Activated CD8-positive, alpha-beta memory T cell treated with anti-CD3 and anti-CD28 coated beads, Interleukin-2, amount 50 U/mL, for 48 hours (primary cell): Measurements from ENCODE around the gene SOX6.

ENCODE experiments used
- DNase-seq: peaks from one replicate; pipeline ENCODE4 v3.0.0-alpha.2; 2020

Gene SOX6

DNA sequence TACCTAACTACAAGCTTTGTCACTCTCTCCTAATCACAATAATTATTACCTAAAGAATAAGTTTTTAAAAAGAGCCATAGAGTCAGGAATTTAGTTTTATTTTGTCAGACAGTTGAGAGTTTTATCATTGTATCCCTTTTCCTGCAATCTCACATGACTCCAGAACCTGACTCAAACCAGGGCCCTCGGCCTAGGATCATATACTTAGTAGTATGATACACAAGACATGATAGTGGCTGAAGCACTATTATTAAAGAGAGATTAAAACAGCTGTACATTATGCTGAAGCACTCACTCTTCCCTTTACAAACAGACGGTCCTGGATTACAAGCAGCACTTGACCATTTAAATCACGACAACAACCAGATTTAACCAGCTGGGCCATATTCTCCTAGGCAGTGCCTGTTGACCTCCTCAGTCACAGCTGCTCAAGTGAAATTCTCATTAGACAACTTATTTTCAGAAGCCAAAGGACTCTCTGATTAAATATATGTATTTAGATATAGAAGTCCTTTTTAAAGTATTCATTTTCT lies 44.0 kb downstream of the SOX6 start:
- DNase-seq, result no peak

DNA sequence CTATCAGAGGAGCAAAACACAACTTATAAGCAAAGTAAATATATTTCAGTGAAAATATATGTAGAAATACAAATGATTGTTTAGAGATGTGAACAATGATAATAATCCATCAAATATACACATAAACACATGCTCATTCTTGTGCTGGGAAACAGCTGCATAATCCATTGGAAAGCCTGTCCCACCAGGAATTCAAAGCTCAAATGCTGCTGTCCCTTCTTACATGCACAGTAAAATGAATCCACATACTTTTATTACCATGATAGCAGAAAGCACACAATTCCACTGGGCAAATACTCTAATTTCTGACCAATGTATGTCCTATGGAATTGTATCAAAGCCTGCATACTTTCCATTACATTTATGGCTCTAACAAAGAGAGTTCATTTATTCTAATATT lies 44.5 kb downstream of the SOX6 start:
- DNase-seq, result no peak

DNA sequence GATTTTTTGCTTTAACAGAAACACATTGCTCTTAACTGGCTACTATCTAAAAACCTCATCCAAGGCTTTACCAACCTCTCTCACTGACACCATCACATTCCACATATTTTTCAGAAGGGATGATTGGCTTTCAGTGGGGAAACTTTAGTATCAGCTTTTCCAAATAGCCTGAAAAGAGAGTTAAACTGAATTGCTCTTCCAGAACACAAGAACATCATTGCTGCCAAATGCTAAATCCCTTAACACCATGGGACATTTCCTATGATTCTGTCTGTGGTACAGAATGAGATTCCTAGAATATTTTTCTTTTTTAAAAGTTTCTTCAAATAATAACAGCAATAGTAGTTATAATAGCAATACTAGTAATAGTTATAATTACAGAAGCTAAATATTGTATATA lies 45.4 kb downstream of the SOX6 start:
- DNase-seq, result no peak

DNA sequence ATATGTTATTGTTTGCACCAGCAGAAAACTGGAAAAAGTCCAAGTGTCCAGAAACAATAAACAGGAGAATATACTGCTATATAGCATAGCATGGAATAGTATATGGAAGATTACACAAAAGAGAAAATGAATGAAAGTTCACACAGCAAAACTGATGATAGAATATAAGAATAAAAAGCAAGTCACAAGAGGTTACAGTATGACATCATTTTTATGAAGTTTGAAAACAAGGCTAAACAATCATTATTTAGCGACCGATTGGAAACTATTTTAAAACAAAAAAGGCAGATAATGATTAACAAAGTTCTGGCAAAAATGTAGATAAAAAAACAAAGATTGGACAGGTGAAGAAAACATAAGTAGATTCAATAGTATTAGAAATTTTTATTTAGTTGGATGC lies 47.1 kb downstream of the SOX6 start:
- no peak for DNase-seq

DNA sequence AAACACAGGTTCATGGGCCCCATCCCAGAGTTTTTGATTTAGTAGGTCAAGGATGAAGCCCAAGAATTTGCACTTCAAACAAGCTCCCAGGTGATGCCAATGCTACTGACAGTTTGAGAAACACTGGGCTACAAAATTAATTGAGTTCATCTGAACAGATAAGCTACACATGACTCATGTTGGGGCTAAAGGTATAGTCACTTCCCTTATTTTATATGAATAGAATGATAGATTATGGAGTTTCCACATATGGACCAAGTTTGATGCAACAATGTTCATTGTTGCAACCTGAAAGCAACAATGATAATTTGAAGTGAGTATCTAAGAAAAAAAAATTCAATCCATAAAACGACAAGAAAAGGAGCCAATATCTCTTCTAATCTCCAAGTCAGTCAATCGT lies 54.9 kb downstream of the SOX6 start:
- no peak for DNase-seq

DNA sequence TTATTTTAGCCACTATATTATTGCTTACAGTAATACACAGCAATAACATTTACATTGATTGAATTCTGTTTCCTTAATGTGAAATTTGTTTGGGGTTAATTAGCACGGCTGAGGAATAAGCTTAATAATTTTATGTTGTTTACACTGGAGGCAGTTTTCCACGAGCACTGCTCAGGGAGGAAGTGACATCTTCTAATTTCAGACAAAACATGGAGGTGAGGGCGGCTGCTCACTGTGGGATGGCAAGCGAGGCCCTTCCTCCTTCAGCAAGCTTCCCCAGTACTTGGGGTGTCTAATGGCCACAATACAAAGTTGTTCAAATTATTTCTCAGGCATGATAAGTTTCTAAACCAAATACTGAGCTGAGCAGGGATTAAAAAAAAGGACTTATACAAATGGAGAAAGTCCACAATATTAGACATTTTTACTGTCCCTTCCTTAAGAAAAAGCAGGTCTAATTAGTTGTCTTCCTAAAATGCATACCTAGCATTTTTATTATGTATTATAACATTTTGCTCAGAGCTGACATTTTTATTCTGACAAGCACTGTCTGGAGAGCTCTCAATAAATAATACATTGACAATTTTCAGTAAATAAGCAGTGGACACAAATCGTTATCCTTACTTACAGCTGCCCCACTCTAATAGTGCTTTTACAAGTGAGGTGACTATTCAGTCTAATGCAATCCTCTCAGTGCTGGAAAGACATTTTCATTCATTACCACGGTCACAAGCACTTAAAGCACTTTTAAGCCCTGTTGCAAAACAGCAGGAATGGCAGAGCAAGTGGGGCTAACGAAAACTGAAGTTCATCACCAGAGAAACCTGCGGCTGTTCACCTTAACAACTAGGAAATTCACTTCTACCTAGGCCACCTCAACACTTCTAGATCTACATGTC lies 56.2 kb downstream of the SOX6 start:
- DNase-seq, result no peak

DNA sequence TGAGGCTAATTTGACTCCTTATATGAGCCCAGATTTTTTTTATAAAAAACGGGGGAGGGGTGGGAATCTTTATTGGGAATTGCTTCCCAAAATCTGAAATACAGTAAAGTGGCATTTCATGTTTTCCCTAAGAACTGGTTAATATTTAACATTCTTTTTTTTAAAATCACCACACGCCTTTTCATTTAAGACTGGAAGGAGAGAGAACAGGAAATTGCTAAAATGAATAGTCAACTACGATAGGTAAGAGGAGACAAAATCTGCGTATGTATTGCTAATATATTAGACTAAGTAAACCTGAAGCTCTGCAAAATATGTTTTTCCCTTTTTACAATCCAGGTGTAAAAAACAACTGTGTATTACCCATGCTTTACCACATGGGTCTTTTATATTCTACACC lies 57.0 kb downstream of the SOX6 start:
- DNase-seq, result no peak

DNA sequence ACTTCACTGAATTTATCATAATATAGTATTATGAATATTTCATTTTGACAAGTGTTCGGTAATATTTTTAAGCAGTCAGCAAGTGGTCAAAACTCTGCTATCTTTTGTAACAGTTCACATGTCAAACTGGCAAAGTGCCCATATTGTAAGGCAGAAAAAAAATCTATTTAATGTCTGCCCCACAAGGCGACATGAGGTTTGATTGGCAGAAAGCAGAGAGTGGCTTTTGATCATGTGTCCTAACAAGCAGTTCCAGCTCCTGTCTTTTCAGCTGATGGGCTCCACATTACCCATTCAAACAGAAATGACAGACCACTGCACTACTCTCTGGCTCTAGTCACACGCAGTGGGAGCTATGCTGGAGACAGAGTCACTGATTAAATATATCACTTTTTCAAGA lies 59.0 kb downstream of the SOX6 start:
- DNase-seq, result no peak

DNA sequence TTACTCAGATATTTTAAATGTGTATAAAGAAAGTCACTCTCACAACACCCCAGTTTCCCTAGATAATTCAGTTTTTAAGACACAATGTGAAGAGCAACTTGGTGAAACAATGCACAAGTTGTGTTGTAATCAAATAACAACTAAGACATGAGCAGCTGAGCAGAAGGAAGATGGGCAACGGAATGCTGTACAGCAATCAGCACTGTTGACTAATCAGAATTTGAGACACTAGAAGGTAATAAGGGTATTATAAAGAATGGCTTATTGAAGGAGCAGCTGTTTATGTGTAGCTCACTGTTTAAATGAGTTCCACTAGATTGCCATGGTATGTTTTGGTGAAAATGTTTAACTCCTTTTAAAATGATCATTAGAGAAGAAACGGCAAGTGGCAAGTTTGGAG lies 60.1 kb downstream of the SOX6 start:
- DNase-seq, result no peak

DNA sequence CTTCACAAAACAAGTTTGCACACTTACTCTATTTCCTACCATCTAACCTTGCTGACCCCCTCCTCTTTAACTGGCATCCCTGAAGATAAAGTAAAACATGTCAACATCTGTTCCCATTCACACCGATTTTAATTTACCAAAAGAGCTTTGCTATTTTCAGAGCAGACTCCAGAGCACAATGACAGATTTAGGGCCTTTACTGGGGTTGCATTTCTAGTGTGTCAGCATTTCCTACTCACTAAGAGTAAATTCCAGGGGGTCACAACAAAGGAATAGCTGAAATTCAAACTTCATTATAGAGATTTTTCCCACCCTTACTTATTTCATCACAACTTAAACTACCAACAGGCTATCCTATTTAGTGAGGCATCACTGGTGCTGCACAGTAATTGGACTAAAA lies 60.8 kb downstream of the SOX6 start:
- no peak for DNase-seq

DNA sequence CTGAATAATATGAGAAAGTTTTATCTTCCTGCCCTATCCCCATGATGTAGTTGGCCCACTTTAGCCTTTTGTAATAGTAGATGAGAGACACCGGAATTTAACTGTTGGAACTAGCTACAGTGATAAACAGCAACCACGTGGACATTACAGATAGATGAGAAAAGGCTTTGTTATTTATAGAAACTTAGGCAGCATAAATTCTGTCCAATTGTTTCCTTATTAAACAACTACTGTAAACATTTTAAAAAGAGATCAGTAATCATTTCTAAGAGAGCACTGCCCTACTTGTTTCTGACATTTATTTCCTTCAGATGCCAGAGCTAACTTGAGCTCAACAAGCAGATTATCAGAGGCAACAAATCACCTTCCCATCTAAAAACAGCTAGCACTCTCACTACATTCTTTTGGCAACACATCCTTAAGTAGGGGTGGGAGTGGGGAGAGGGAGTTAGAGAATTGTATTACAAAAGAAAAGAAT lies 63.1 kb downstream of the SOX6 start:
- no peak for DNase-seq

DNA sequence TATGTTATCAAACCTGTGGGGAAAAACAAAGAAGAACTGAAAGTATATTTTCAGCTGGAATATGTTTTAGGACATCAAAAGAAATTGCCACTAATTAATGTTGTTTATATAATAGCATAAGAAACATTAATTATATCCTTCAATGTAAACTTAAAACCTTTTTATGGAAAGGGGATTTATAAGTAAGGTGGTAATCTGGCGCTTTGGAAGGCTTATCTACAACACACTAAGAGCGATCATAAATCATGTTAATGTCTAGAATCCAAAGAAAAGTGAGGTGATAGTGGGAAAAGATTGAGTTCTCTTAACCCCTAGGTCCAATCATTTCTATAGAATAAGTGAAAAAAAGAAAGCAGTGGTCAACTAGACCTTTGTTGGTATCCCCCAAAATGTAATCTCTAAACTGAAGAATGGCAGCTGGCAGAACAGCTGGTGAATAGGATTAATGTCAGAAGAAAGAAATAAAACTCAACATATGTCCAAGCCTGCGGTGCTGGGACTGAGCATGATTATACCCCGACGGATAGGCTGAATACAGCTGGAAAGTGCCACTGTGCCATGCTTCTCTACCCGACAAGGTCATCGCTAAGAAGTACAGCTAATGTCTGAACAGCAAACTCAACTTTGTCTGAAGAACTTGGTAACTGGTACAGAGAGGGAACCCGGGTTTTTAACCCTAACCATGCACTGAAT lies 64.0 kb downstream of the SOX6 start:
- no peak for DNase-seq

DNA sequence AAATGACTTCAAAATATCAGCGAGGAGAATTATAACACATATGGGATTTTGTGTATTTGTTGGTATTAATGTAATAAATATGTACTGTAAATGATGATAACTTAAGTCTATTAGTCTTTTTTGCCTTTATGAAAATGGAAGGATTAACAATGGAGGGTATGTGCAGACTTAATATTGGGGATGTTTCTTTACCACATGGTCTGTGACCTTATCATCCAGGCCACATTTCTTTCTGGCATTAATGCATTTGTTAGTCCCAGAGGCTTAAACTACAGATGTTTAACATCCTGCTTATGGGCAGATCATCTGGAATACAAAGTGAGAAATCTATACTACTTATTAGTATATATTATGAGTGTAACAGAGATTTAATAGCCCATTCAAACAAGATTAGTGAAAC lies 64.6 kb downstream of the SOX6 start:
- no peak for DNase-seq

DNA sequence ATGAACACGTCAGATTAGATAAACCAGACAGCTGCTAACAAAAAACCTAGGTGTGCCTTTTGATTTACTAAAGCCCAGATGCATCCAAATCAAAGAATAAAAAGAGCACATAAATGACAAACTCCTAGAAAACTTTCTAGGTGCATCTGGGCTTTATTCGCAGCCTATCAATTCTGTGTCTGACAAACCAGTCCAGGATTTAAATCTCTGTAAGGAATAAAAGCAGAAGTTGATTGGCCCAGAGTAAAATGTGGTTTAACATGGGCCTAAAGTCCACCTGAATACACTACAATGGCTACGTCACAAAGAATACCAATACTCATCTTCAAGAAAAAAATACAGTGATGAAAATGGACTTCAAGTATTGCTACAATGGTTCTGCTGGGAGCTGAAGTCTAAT lies 66.8 kb downstream of the SOX6 start:
- DNase-seq, result no peak

DNA sequence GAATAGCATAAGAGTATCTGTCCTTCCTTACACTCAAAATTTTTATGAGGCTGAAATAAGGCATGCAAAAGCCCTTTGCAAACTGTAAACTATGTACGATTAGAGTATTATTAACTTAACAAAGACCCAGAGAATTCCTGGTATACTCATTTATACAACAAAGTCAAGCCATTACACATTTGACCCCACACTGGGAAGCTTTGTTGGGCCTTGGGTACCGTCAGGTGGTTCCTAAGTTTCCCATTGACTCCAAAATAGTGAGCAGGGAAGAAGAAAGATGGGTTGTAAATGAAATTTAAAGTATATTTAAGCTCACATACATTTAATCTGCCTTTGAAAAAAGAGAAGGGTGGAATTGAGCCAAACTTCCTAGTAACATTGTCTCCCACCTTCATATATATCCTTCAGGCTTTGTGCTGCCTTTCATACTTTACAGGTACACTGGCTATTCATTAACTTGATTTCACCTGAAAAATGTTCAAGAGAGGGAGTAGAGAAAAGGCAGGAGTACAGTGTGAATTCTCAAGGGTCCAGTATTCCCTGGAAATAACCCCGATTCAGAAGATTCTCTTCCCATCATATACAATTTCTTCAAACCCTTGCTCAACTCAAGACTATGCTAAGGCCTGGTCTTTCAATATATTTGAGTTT lies 68.6 kb downstream of the SOX6 start:
- no peak for DNase-seq

DNA sequence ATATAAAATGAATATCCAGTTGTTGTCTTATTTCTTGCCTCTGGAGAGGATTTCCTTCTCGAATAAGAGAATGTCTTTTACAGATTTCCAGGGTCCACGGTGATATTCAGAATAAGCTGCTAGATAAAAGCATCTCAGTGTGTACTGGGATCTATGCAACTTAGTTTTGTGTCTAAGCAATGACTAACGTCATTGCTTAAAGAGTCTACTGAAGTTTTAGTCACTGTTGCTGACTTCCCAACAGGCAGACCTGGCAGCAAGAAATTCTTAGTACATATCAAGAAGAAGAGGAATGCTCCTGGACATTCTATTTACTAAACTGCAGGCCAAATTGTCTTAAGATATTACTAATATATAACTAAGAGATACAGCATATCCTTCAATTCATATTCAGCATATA lies 70.3 kb downstream of the SOX6 start:
- DNase-seq, result no peak

DNA sequence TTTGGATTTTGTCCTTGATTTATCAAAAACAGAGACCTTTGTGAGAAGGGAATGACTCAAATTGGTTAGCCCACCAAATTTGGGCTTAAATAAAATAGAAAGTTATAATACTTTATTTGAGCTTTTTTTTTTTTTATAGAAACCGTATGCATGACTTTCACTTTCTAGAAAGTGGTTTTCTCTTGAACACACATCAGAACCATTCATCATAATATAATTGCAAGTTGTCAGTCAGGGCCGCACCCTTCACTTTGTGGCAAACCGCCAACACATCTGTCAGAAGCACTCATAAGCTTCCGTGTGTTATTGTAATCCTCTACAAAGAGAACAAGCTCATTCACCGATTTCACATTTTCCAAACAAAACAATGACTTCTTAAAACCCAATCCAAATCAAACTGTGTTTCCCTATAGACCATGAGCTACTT lies 76.1 kb downstream of the SOX6 start:
- DNase-seq, result no peak

DNA sequence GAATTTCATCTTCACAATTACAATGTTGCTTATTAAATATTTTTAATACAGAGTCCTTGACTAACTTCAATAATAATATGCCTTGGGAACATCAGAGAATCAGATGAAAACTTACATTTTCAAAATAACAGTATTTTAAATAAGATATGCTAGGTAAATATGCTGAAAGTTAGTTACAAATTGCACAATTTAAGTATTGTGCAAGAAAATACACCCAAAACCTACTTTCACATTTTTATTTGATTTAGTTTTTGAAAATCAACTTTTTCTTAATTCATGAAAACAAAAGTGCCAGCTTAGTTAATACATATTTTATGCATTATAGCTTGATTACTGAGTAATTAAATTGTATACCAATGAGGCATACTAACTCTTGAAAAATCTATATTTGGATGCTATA lies 76.8 kb downstream of the SOX6 start:
- DNase-seq, result no peak

DNA sequence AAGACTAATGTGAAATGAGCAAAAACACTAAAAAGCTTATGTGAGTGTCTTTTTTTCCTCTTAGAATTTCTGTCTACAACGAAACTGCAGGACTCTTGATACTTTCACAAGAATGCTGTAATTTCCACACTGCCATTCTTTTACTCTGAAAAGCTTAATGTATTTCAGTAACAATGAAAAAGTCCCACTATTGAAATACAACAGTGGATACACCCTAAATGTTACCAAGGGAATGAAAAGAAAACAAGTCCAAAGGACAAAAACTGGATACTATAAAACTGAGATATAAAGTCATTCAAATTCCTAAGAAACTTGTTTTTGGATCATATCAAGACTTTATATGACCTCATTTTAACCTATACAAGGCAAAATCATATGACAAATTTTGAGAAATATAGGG lies 77.4 kb downstream of the SOX6 start:
- no peak for DNase-seq

DNA sequence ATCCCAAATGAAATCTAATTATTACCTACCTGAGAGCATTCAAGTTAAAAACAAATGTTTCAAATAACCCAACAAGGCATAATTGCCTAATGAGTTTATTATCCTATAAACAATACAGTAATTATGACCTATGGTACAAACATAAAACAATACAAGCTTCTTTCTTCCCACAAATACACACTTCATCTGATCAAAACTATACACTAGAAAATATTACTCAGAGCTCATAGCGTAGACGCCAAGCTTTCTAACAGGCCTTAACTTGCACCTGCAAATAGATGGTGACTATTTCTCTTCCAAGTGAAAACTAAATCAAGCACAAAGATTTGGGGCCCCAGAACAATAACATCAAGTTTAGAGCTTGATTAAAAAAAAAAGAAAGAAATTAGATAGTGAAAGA lies 78.1 kb downstream of the SOX6 start:
- no peak for DNase-seq

DNA sequence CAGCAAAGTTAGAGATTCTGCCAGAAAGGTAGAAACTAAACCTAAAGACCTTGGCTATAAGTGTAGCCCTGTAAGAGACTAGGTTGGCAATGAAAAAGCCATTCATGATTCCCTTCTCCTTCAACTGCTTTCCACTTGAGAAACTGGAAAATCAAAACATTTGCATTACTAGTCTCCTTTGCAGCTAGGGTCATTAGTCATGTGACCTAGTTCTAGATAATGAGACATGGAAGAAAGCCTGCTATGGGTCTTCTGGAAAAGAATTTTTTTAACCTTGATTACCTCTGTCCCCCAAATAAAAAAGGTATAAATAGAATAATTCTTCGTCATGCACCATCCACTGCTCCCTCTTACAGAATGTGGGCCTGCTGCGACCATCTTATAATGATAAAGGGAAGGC lies 80.1 kb downstream of the SOX6 start:
- DNase-seq, result no peak

DNA sequence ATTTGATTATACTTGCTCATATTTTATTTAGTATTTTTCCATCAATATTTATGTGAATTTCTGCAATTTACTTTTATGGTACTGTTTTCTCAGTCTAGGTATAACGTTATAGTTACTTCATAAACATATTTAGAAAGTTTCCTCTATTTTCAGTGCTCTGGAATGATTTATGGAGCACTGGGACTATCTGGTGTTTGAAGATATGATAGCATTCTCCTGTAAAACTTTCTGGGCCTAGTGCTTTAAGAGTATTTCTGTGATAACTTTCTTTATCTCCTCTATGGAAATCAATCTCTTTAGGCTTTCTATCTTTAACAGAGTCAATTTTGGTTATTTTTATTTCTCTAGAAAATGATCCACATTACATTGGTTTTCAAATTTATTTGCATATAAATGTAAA lies 85.1 kb downstream of the SOX6 start:
- DNase-seq, result no peak

DNA sequence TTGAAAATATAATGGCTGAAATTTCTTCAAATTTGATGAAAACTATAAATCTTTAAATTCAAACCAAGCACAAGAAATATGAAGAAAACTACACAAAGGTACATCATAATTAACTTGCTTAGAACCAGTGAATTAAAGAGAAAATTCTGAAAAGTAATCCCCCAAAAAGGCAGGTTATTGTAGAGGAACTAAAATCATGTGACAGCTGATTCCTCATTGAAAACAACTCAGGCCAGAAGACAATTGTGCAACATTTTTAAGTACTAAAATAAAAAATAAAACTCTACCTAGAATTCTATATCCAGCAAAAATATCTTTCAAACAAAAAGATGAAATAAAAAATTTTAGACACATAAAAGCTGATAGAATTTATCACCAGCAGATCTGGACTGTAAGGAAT lies 90.3 kb downstream of the SOX6 start:
- DNase-seq, result no peak

DNA sequence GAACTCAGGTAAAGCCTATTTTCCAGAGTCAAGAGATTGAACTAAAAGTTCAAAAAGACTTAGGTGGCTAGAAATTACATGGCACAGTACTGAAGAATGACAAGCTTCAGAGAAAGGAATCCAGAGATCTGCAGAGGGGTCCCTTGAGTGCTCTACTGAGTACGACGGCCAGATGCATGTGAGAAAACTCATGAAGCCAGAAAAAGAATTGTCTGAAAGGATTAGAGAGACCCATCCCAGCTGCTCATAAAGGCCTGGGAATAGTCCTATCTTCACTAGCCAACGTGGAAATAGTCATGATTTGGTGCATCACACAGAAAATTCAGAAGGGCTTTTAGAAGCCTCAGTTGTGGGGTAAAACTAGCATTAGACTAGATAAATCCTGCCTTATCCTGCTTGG lies 91.3 kb downstream of the SOX6 start:
- no peak for DNase-seq
